A673 (cell line): ENCODE data around the gene EBF4.

Experiments
- CTCF ChIP-seq: fragments of 300-800, 200-600 bp; sonication (generic); conservative IDR thresholded peaks from 2 replicates; pipeline ENCODE4 v1.5.1; 2017; ENCODE audit warnings: low read depth, mild to moderate bottlenecking, antibody characterized with exemption, low read length, moderate library complexity, mixed read lengths
- EZH2 ChIP-seq: fragments of 200-600 bp; sonication (generic); IDR thresholded peaks from 2 replicates; pipeline ENCODE4 v1.6.1; 2017; ENCODE audit warnings: borderline replicate concordance, low read depth, mild to moderate bottlenecking, mixed read lengths, antibody characterized with exemption, low read length; ENCODE audit not compliant: poor library complexity, severe bottlenecking

- no peak for TF ChIP-seq CTCF
- no peak for TF ChIP-seq EZH2
Observed at GRCh38 chr20:2692036-2692885, at the start of gene EBF4.
